WTC11 (cell line): Measurements from ENCODE around the gene ST6GALNAC3. TPM values are rescaled to one million over a fixed set of nuclear protein-coding genes. Genes with fewer than 3 reads are reported as not detected.
A peak's percentile ranks its signal among the peaks of the same experiment; 100 is the strongest.
"Not testable (repeated sequence)": the region's sequence is repeated elsewhere in the genome, so short reads cannot be mapped to it uniquely, and the experiment has no call there.

Experiments
- ATAC-seq: fragments of 200-7000 bp; cut with Tn5 transposase; 2 replicates; pipeline ENCODE4 v1.10.0; 2021; ENCODE audit warnings: mild to moderate bottlenecking, moderate library complexity
- CTCF ChIA-PET: fragments of 300-600 bp; sonication (Branson Sonifier 250); formaldehyde crosslinking; loops from one replicate; lab custom pipeline; 2021; ENCODE audit warnings: antibody characterized with exemption; lab: Charles Lee
- POLR2A ChIA-PET: fragments of 350-600 bp; sonication (Branson Sonifier 250); formaldehyde crosslinking; loops from one replicate; lab custom pipeline; 2021; ENCODE audit warnings: antibody characterized with exemption; lab: Charles Lee
- DNase-seq: peaks from one replicate; pipeline ENCODE4 v3.0.0; 2021; ENCODE audit warnings: low spot score
- H3K27ac Mint-ChIP-seq: 2 replicates; pipeline ENCODE4 v1.8.0; 2021; ENCODE audit warnings: mixed read lengths
- H3K27me3 Mint-ChIP-seq: 2 replicates; pipeline ENCODE4 v1.8.0; 2021; ENCODE audit warnings: low read depth, mild to moderate bottlenecking, moderate library complexity, mixed read lengths
- H3K36me3 Mint-ChIP-seq: 2 replicates; pipeline ENCODE4 v1.8.0; 2021; ENCODE audit warnings: mixed read lengths
- H3K4me1 Mint-ChIP-seq: 2 replicates; pipeline ENCODE4 v1.8.0; 2022; ENCODE audit warnings: mixed read lengths
- H3K4me3 Mint-ChIP-seq: 2 replicates; pipeline ENCODE4 v1.8.0; 2021; ENCODE audit warnings: mild to moderate bottlenecking, moderate library complexity, mixed read lengths
- H3K9me3 Mint-ChIP-seq: 2 replicates; pipeline ENCODE4 v1.8.0; 2021; ENCODE audit warnings: mixed read lengths
- CREM ChIP-seq: sonication (generic); formaldehyde crosslinking; IDR thresholded peaks from 2 replicates; pipeline ENCODE4 v1.8.1; 2022; ENCODE audit warnings: mild to moderate bottlenecking, missing genetic modification reagents, moderate library complexity
- ELF4 ChIP-seq: sonication (generic); formaldehyde crosslinking; IDR thresholded peaks from 2 replicates; pipeline ENCODE4 v1.8.1; 2022; ENCODE audit warnings: low read depth, mild to moderate bottlenecking, moderate library complexity, missing genetic modification reagents
- EMX1 ChIP-seq: fragments of 250-450 bp; sonication (Bioruptor Pico); IDR thresholded peaks from 2 replicates; pipeline ENCODE4 v1.8.0; 2021; ENCODE audit warnings: mild to moderate bottlenecking
- ETV6 ChIP-seq: sonication (generic); formaldehyde crosslinking; IDR thresholded peaks from 2 replicates; pipeline ENCODE4 v1.8.1; 2022; ENCODE audit warnings: mild to moderate bottlenecking, missing genetic modification reagents
- FOXP1 ChIP-seq: sonication (generic); formaldehyde crosslinking; IDR thresholded peaks from 2 replicates; pipeline ENCODE4 v1.8.0; 2022; ENCODE audit warnings: missing genetic modification reagents, mild to moderate bottlenecking, moderate library complexity, borderline replicate concordance
- GABPB1 ChIP-seq: sonication (generic); formaldehyde crosslinking; IDR thresholded peaks from 2 replicates; pipeline ENCODE4 v1.8.1; 2023; ENCODE audit warnings: mild to moderate bottlenecking, missing genetic modification reagents
- GRHL2 ChIP-seq: fragments of 250-450 bp; sonication (Bioruptor Pico); IDR thresholded peaks from 2 replicates; pipeline ENCODE4 v1.8.0; 2022; ENCODE audit warnings: mild to moderate bottlenecking, moderate library complexity; ENCODE audit not compliant: insufficient replicate concordance, severe bottlenecking
- HMGA2 ChIP-seq: fragments of 250-450 bp; sonication (Bioruptor Pico); IDR thresholded peaks from 2 replicates; pipeline ENCODE4 v1.4.0; 2021; ENCODE audit warnings: mild to moderate bottlenecking, moderate library complexity
- JAZF1 ChIP-seq: fragments of 250-450 bp; sonication (Bioruptor Pico); IDR thresholded peaks from 2 replicates; pipeline ENCODE4 v1.9.0; 2021; ENCODE audit warnings: moderate library complexity, mild to moderate bottlenecking, inconsistent platforms
- MXD4 ChIP-seq: fragments of 250-450 bp; sonication (Bioruptor Pico); IDR thresholded peaks from 2 replicates; pipeline ENCODE4 v1.8.0; 2021; ENCODE audit warnings: mild to moderate bottlenecking, moderate library complexity, borderline replicate concordance
- NFE2L1 ChIP-seq: sonication (generic); formaldehyde crosslinking; IDR thresholded peaks from 2 replicates; pipeline ENCODE4 v1.8.1; 2023; ENCODE audit warnings: missing genetic modification reagents
- NR1H2 ChIP-seq: sonication (generic); formaldehyde crosslinking; IDR thresholded peaks from 2 replicates; pipeline ENCODE4 v1.9.0; 2021; ENCODE audit warnings: mild to moderate bottlenecking, moderate library complexity, missing genetic modification reagents
- NR2C2 ChIP-seq: sonication (generic); formaldehyde crosslinking; IDR thresholded peaks from 2 replicates; pipeline ENCODE4 v1.8.0; 2022; ENCODE audit warnings: mild to moderate bottlenecking, missing genetic modification reagents
- SMAD4 ChIP-seq: sonication (generic); formaldehyde crosslinking; IDR thresholded peaks from 2 replicates; pipeline ENCODE4 v1.8.0; 2022; ENCODE audit warnings: mild to moderate bottlenecking, missing genetic modification reagents
- SP1 ChIP-seq: sonication (generic); formaldehyde crosslinking; conservative IDR thresholded peaks from 2 replicates; pipeline ENCODE4 v1.8.1; 2022; ENCODE audit warnings: missing genetic modification reagents
- TEAD4 ChIP-seq: sonication (generic); formaldehyde crosslinking; IDR thresholded peaks from 2 replicates; pipeline ENCODE4 v1.8.0; 2022; ENCODE audit warnings: mild to moderate bottlenecking, missing genetic modification reagents
- ZBTB21 ChIP-seq: sonication (generic); formaldehyde crosslinking; IDR thresholded peaks from 2 replicates; pipeline ENCODE4 v1.8.1; 2023; ENCODE audit warnings: mild to moderate bottlenecking, missing genetic modification reagents, borderline replicate concordance
- ZNF416 ChIP-seq: fragments of 250-450 bp; sonication (Bioruptor Pico); IDR thresholded peaks from 2 replicates; pipeline ENCODE4 v1.9.0; 2021; ENCODE audit warnings: mild to moderate bottlenecking, inconsistent platforms
- total RNA-seq: library from RNA; stranded (reverse); gene quantifications from 3 replicates; pipeline ENCODE4 v1.2.3, GENCODE V29; 2021
- TF ChIP-seq, protein P1 (sequence below): fragments of 250-450 bp; sonication (Bioruptor Pico); IDR thresholded peaks from 2 replicates; pipeline ENCODE4 v1.9.0; 2021; ENCODE audit warnings: mild to moderate bottlenecking
- TF ChIP-seq, protein P2 (sequence below): sonication (generic); formaldehyde crosslinking; IDR thresholded peaks from 2 replicates; pipeline ENCODE4 v1.8.1; 2022; ENCODE audit warnings: low read depth, missing genetic modification reagents, borderline replicate concordance
- TF ChIP-seq, protein P3 (sequence below): sonication (generic); formaldehyde crosslinking; IDR thresholded peaks from 2 replicates; pipeline ENCODE4 v1.8.1; 2023; ENCODE audit warnings: mild to moderate bottlenecking, missing genetic modification reagents
- TF ChIP-seq, protein P4 (sequence below): sonication (generic); formaldehyde crosslinking; conservative IDR thresholded peaks from 2 replicates; pipeline ENCODE4 v1.8.1; 2023; ENCODE audit warnings: mild to moderate bottlenecking, low read depth, missing genetic modification reagents, moderate library complexity

The ST6GALNAC3 gene
- total RNA-seq, 1 experiment from 2014 or later: 11.9 TPM

DNA sequence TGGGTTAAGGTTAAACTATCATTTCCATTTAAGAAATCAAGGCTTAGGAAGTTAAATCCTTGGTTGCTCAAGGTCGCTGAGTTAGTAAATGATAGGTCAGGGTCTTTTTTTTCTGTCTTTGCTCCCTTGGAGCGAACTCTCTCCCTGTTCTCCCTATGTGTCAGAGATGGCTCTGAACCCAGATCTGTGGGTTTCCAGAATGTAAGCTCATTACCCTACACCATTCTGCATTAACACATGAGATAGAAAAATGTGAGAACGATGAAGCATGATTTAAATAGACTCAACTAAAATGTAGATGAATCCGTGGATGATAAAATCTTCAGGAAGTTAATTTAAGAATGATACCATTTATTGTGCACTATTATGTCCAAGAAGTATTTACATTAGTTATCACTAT lies 25.0 kb upstream of the ST6GALNAC3 start:
- Mint-ChIP-seq H3K27me3 (no peaks in the 10 kb centered on the region), H3K27ac (peak overlapping the region; percentile 52; the same call in 1 of the 2 replicates), H3K36me3 (no peaks in the 10 kb centered on the region), H3K4me1 (peaks cover 47% of the 10 kb centered on the region), H3K4me3 (no peak overlapping the region), H3K9me3 (0 out of 2 replicates have a peak, but pooled peaks cover 3% of the 10 kb centered on the region)
- TF ChIP-seq GABPB1 (CRISPR knock-in tag) (no peak), FOXP1 (no peak), HMGA2 (CRISPR knock-in tag) (no peak), TEAD4 (CRISPR knock-in tag) (no peak), NFE2L1 (CRISPR knock-in tag) (no peak), CREM (CRISPR knock-in tag) (no peak), SP1 (no peak), ZNF416 (no peak), NR1H2 (CRISPR knock-in tag) (no peak), SMAD4 (CRISPR knock-in tag) (no peak), ZBTB21 (CRISPR knock-in tag) (no peak)
- TF ChIP-seq, protein P1, sequence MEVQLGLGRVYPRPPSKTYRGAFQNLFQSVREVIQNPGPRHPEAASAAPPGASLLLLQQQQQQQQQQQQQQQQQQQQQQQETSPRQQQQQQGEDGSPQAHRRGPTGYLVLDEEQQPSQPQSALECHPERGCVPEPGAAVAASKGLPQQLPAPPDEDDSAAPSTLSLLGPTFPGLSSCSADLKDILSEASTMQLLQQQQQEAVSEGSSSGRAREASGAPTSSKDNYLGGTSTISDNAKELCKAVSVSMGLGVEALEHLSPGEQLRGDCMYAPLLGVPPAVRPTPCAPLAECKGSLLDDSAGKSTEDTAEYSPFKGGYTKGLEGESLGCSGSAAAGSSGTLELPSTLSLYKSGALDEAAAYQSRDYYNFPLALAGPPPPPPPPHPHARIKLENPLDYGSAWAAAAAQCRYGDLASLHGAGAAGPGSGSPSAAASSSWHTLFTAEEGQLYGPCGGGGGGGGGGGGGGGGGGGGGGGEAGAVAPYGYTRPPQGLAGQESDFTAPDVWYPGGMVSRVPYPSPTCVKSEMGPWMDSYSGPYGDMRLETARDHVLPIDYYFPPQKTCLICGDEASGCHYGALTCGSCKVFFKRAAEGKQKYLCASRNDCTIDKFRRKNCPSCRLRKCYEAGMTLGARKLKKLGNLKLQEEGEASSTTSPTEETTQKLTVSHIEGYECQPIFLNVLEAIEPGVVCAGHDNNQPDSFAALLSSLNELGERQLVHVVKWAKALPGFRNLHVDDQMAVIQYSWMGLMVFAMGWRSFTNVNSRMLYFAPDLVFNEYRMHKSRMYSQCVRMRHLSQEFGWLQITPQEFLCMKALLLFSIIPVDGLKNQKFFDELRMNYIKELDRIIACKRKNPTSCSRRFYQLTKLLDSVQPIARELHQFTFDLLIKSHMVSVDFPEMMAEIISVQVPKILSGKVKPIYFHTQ: no peak
- ATAC-seq: no peak
- no peak for DNase-seq
- ChIA-PET POLR2A (no interaction called here), CTCF (no interaction called here)

DNA sequence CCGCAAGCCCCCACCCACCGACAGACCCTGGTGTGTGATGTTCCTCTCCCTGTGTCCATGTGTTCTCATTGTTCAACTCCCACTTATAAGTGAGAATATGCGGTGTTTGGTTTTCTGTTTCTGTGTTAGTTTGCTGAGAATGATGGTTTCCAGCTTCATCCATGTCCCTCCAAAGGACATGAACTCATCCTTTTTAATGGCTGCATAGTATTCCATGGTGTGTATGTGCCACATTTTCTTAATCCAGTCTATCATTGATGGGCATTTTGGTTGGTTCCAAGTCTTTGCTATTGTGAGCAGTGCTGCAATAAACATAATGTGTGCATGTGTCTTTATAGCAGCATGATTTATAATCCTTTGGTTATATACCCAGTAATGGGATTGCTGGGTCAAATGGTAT lies 24.5 kb upstream of the ST6GALNAC3 start:
- H3K36me3 Mint-ChIP-seq, ATAC-seq, POLR2A ChIA-PET, H3K27me3 Mint-ChIP-seq, H3K27ac Mint-ChIP-seq, H3K4me3 Mint-ChIP-seq, CTCF ChIA-PET, H3K9me3 Mint-ChIP-seq, DNase-seq: not testable (repeated sequence)
- H3K4me1 Mint-ChIP-seq: peaks cover 47% of the 10 kb centered on the region

DNA sequence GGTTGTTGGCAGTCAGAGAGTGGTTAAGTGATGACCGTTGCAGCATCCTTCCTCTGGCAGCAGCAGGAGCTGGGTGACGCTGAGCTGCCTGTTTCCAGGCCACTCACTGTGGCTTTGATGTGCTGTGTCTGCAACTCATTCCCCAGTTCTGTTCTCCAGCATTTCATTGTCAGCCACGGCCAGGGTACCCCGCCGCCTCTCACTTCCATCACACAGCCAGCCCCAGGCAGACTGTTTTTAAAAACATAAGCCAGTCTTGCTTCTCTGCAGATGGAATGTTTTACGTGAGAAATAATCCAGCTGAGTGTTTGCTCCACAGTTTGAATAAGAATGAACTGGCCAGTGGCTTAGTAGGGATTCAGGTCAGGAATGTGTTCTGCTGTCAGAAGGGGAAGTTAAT lies 21.5 kb upstream of the ST6GALNAC3 start:
- ChIA-PET CTCF (interaction anchor here (1.1 kb wide), 1 partner anchor 101 kb away, joined by 3 read pairs; no protein-coding TSS in a partner anchor), POLR2A (interaction anchor here (1.7 kb wide), 1 partner anchor 21 kb away, joined by 3 read pairs; the partner anchor contains the start of gene ST6GALNAC3)
- Mint-ChIP-seq H3K36me3 (no peaks in the 10 kb centered on the region), H3K4me3 (no peak overlapping the region), H3K27ac (peak overlapping the region; percentile 85), H3K9me3 (0 out of 2 replicates have a peak, but pooled peaks cover 3% of the 10 kb centered on the region), H3K4me1 (peaks cover 43% of the 10 kb centered on the region), H3K27me3 (no peaks in the 10 kb centered on the region)
- TF ChIP-seq ELF4: no peak
- TF ChIP-seq MXD4 (CRISPR knock-in tag): no peak
- TF ChIP-seq ETV6 (CRISPR knock-in tag): 0 out of 2 replicates have a peak, but pooled peaks have one; percentile 32
- DNase-seq (peak; percentile 43), ATAC-seq (peak; percentile 89)

DNA sequence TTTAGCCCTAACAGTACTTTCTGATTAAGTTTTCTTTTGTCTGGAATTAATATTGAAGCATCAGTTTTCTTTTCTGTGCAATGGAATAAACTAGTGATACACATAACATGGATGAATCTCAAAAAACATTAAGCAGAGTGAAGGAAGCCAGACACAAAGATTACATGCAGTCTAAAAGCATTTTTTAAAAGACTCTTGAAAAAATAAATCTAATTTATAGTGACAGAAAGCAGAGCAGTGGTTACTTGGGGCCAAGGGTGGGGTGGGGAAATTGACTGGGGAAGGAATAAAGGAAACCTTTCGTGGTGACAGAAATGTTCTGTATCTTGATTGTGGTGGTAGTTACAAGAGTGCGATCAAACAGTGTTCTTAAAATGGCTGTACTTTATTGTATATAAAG lies 20.2 kb upstream of the ST6GALNAC3 start:
- CTCF ChIA-PET: no interaction called here
- ATAC-seq: no peak
- no peak overlapping the region for H3K27ac Mint-ChIP-seq
- H3K4me1 Mint-ChIP-seq: peaks cover 30% of the 10 kb centered on the region
- DNase-seq: no peak
- POLR2A ChIA-PET: no interaction called here
- H3K27me3 Mint-ChIP-seq: no peaks in the 10 kb centered on the region
- H3K36me3 Mint-ChIP-seq: no peaks in the 10 kb centered on the region
- H3K9me3 Mint-ChIP-seq: 0 out of 2 replicates have a peak, but pooled peaks cover 3% of the 10 kb centered on the region
- H3K4me3 Mint-ChIP-seq: no peak overlapping the region
- TF ChIP-seq JAZF1 (CRISPR knock-in tag) (no peak), ZNF416 (no peak), GRHL2 (no peak), ZBTB21 (CRISPR knock-in tag) (no peak), EMX1 (no peak), NR2C2 (CRISPR knock-in tag) (no peak)
- TF ChIP-seq, protein P2, sequence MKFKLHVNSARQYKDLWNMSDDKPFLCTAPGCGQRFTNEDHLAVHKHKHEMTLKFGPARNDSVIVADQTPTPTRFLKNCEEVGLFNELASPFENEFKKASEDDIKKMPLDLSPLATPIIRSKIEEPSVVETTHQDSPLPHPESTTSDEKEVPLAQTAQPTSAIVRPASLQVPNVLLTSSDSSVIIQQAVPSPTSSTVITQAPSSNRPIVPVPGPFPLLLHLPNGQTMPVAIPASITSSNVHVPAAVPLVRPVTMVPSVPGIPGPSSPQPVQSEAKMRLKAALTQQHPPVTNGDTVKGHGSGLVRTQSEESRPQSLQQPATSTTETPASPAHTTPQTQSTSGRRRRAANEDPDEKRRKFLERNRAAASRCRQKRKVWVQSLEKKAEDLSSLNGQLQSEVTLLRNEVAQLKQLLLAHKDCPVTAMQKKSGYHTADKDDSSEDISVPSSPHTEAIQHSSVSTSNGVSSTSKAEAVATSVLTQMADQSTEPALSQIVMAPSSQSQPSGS (CRISPR knock-in tag): no peak
- TF ChIP-seq, protein P3, sequence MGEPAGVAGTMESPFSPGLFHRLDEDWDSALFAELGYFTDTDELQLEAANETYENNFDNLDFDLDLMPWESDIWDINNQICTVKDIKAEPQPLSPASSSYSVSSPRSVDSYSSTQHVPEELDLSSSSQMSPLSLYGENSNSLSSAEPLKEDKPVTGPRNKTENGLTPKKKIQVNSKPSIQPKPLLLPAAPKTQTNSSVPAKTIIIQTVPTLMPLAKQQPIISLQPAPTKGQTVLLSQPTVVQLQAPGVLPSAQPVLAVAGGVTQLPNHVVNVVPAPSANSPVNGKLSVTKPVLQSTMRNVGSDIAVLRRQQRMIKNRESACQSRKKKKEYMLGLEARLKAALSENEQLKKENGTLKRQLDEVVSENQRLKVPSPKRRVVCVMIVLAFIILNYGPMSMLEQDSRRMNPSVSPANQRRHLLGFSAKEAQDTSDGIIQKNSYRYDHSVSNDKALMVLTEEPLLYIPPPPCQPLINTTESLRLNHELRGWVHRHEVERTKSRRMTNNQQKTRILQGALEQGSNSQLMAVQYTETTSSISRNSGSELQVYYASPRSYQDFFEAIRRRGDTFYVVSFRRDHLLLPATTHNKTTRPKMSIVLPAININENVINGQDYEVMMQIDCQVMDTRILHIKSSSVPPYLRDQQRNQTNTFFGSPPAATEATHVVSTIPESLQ (CRISPR knock-in tag): no peak
- TF ChIP-seq, protein P4, sequence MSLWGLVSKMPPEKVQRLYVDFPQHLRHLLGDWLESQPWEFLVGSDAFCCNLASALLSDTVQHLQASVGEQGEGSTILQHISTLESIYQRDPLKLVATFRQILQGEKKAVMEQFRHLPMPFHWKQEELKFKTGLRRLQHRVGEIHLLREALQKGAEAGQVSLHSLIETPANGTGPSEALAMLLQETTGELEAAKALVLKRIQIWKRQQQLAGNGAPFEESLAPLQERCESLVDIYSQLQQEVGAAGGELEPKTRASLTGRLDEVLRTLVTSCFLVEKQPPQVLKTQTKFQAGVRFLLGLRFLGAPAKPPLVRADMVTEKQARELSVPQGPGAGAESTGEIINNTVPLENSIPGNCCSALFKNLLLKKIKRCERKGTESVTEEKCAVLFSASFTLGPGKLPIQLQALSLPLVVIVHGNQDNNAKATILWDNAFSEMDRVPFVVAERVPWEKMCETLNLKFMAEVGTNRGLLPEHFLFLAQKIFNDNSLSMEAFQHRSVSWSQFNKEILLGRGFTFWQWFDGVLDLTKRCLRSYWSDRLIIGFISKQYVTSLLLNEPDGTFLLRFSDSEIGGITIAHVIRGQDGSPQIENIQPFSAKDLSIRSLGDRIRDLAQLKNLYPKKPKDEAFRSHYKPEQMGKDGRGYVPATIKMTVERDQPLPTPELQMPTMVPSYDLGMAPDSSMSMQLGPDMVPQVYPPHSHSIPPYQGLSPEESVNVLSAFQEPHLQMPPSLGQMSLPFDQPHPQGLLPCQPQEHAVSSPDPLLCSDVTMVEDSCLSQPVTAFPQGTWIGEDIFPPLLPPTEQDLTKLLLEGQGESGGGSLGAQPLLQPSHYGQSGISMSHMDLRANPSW (CRISPR knock-in tag): no peak
